HUES6 (cell line): ENCODE data around the gene NOP58.
"Not testable (repeated sequence)": the region's sequence is repeated elsewhere in the genome, so short reads cannot be mapped to it uniquely, and the experiment has no call there.

Source experiments
- H3K27ac ChIP-seq: 2 replicates; pipeline ENCODE4 v1.7.0; 2013; ENCODE audit warnings: low read depth, mild to moderate bottlenecking, low read length, inconsistent platforms
- H3K27me3 ChIP-seq: 2 replicates; pipeline ENCODE4 v1.6.1; 2013; ENCODE audit warnings: low read length; ENCODE audit not compliant: control insufficient read depth, insufficient read depth
- H3K36me3 ChIP-seq: 2 replicates; pipeline ENCODE4 v1.6.1; 2013; ENCODE audit warnings: low read length; ENCODE audit not compliant: control insufficient read depth, insufficient read depth
- H3K4me1 ChIP-seq: 2 replicates; pipeline ENCODE4 v1.6.1; 2013; ENCODE audit warnings: low read length; ENCODE audit not compliant: control insufficient read depth, insufficient read depth
- H3K4me3 ChIP-seq: 2 replicates; pipeline ENCODE4 v1.5.1; 2013; ENCODE audit warnings: low read depth, low read length
- H3K9ac ChIP-seq: one replicate; pipeline ENCODE4 v1.6.1; 2013; ENCODE audit warnings: mild to moderate bottlenecking, low read length
- H3K9me3 ChIP-seq: 2 replicates; pipeline ENCODE4 v1.6.1; 2013; ENCODE audit warnings: low read depth, low read length; ENCODE audit not compliant: control insufficient read depth, insufficient read depth

The NOP58 gene

DNA sequence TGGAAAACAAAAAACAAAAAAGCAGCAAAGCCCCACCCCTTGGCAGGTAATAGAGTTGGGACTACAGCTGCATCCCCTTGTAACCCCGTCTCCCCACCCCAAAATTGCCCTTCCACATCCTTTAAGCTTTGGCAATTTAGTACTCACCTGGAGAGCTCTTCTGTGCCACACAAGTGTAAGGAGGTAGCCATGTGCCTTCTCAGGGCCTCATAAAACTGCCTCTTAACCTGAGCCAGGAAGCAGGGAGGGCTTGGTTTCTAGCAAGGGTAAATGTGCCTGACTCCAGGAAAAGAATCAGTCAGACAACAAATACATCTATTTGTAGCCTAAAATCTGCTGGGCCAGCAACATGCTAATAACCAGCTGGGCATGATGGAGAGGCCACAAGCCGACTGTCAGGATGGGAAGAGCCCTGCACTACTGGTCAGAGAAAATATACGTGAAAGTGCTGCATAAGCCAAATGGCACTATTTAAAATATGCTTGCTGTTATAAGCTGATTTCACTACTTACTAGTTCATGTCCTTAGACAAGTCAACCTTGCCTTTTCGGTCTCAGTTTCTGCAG, 46.3 kb downstream of the NOP58 start:
- no peaks in the 10 kb centered on the region for H3K9me3 ChIP-seq
- H3K4me3 ChIP-seq: no peak overlapping the region
- peaks cover 20% of the 10 kb centered on the region for H3K36me3 ChIP-seq
- H3K27ac ChIP-seq: no peak overlapping the region
- no peaks in the 10 kb centered on the region for H3K4me1 ChIP-seq
- no peak overlapping the region for H3K9ac ChIP-seq
- H3K27me3 ChIP-seq: no peaks in the 10 kb centered on the region

GRCh38 chr2:202314116-202314515, 48.6 kb downstream of the NOP58 start:
- no peaks in the 10 kb centered on the region for H3K27me3 ChIP-seq
- H3K4me1 ChIP-seq: no peaks in the 10 kb centered on the region
- H3K9me3 ChIP-seq: no peaks in the 10 kb centered on the region
- H3K36me3 ChIP-seq: peaks cover 9% of the 10 kb centered on the region; the same call in 1 of the 2 replicates
- no peak overlapping the region for H3K4me3 ChIP-seq
- no peak overlapping the region for H3K9ac ChIP-seq
- H3K27ac ChIP-seq: no peak overlapping the region

GRCh38 chr2:202317080-202317857, 51.7 kb downstream of the NOP58 start:
- H3K27ac ChIP-seq: no peak overlapping the region
- no peaks in the 10 kb centered on the region for H3K9me3 ChIP-seq
- H3K4me1 ChIP-seq: no peaks in the 10 kb centered on the region
- H3K27me3 ChIP-seq: no peaks in the 10 kb centered on the region
- H3K9ac ChIP-seq: no peak overlapping the region
- no peak overlapping the region for H3K4me3 ChIP-seq
- no peaks in the 10 kb centered on the region for H3K36me3 ChIP-seq

DNA sequence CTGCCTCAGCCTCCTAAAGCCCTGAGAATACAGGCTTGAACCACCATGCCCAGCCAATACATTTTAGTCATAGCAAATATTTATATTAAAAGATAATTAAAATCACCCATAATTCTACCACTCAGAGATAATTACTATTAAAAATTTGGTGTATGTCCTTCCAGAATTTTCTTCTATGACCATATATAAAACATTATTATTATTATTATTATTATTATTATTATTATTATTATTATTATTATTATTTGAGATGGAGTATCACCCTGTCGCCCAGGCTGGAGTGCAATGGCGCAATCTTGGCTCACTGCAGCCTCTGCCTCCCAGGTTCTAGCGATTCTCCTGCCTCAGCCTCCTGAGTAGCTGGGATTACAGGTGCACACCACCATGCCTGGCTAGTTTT, 54.8 kb downstream of the NOP58 start:
- not testable (repeated sequence) for H3K27me3 ChIP-seq, H3K36me3 ChIP-seq, H3K4me3 ChIP-seq, H3K27ac ChIP-seq, H3K4me1 ChIP-seq, H3K9me3 ChIP-seq, H3K9ac ChIP-seq

DNA sequence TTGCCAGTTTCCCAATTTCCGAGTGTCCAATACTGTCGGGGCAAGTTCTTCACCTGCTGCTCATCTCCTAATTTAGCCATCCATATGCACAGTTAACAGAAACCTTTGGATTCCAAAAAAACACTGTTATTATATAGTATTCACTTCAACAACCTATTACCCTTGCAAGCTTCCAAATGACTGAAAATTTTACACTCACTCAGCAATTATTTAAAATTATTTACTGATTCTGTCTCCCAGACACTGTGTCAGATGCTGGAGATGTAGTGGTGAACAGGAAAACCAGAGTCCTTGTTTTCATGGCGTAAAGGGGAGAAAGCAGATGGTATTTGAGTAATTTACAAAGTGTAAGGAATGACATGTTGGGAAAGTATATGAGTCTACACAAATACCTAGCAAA, 56.9 kb downstream of the NOP58 start:
- Histone ChIP-seq H3K4me3 (no peak overlapping the region), H3K27ac (no peak overlapping the region), H3K27me3 (no peaks in the 10 kb centered on the region), H3K36me3 (no peaks in the 10 kb centered on the region), H3K4me1 (peaks cover under 1% of the 10 kb centered on the region; the same call in 1 of the 2 replicates), H3K9ac (no peak overlapping the region), H3K9me3 (no peaks in the 10 kb centered on the region)

GRCh38 chr2:202327858-202328257, 62.3 kb downstream of the NOP58 start:
- no peak overlapping the region for H3K27ac ChIP-seq
- H3K4me3 ChIP-seq: no peak overlapping the region
- peaks cover 10% of the 10 kb centered on the region for H3K4me1 ChIP-seq
- no peaks in the 10 kb centered on the region for H3K36me3 ChIP-seq
- H3K27me3 ChIP-seq: no peaks in the 10 kb centered on the region
- H3K9me3 ChIP-seq: no peaks in the 10 kb centered on the region
- H3K9ac ChIP-seq: no peak overlapping the region

- Histone ChIP-seq H3K4me3 (no peak overlapping the region), H3K36me3 (no peaks in the 10 kb centered on the region), H3K27ac (no peak overlapping the region), H3K9me3 (no peaks in the 10 kb centered on the region), H3K9ac (no peak overlapping the region), H3K27me3 (no peaks in the 10 kb centered on the region), H3K4me1 (no peaks in the 10 kb centered on the region)
These were observed 70.4 kb downstream of the NOP58 start for GRCh38 chr2:202335791-202336467.

DNA sequence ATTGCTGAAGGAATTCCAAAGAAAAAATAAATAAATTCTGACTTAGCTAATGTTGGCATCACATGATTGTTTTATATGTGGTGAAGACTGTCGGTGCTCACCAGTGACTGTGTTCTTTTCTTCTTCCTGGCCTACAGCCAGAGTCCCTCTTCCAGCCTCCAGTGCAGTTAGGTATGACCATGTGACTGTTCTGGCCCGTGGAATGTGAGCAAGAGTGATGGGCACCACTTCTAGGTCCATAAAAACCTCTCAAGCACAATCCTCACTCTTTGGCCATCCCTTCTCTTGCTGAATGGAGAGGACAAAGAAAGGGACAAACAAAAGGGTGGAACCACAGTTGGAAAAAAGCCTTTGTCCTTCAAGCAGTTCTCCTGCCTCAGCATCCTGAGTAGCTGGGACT, 71.6 kb downstream of the NOP58 start:
- Histone ChIP-seq H3K27me3 (no peaks in the 10 kb centered on the region), H3K4me3 (no peak overlapping the region), H3K36me3 (no peaks in the 10 kb centered on the region), H3K27ac (no peak overlapping the region), H3K9me3 (no peaks in the 10 kb centered on the region), H3K9ac (no peak overlapping the region), H3K4me1 (no peaks in the 10 kb centered on the region)

- H3K27ac ChIP-seq: no peak overlapping the region
- no peak overlapping the region for H3K9ac ChIP-seq
These were observed 72.3 kb downstream of the NOP58 start for GRCh38 chr2:202337706-202338346.

DNA sequence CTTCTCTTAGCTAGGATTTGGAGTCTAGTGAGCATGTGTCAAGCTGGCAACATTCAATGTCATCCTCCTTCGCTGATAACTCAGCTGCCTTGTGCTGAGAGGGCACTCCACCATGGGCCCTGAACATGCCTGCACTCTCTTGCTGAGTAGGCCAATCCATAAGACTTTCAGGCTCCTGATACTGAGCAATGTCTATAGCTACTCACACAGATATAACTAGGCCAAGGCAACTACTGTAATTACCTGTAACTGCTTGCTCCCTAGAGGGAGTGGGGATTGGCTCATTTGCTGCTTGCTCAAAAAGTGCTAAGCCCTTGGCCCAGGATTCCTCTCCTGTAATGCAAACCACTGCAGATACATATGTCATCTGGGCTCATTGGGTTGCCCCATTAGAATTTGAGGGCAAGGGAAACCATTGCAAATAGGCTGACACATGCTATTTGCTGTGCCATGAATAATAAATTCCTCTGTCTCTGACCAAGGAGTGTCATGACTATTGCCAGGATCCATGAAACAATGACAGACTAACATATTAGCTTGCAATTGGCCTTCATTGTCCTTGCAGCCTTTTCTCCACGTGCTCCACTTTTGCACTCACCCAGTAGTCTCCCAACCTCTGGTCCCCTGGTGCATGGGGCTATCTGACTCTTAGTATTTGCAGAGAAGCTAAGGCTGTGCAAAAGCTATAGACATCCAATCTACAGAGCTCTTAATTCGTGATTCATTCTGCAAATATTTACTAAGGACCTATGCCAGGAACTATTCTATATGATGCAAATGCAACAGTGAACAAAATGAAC, 73.7 kb downstream of the NOP58 start:
- H3K36me3 ChIP-seq: no peaks in the 10 kb centered on the region
- H3K27ac ChIP-seq: no peak overlapping the region
- H3K4me3 ChIP-seq: no peak overlapping the region
- peaks cover 7% of the 10 kb centered on the region for H3K4me1 ChIP-seq
- H3K9me3 ChIP-seq: no peaks in the 10 kb centered on the region
- H3K9ac ChIP-seq: no peak overlapping the region
- no peaks in the 10 kb centered on the region for H3K27me3 ChIP-seq

More at GRCh38 chr2:202337706-202338346, 72.3 kb downstream of the NOP58 start:
- H3K9me3 ChIP-seq: no peaks in the 10 kb centered on the region
- H3K36me3 ChIP-seq: no peaks in the 10 kb centered on the region
- no peaks in the 10 kb centered on the region for H3K4me1 ChIP-seq
- no peaks in the 10 kb centered on the region for H3K27me3 ChIP-seq
- no peak overlapping the region for H3K4me3 ChIP-seq
